NCI-H1694 treated with DMSO at 0.1 percent for 48 hours (cell line): ENCODE data around the gene COX8A.
"Not testable (repeated sequence)": the region's sequence is repeated elsewhere in the genome, so short reads cannot be mapped to it uniquely, and the experiment has no call there.

Source experiments
- DNase-seq: peaks from one replicate; lab custom pipeline; 2025; lab: John Stamatoyannopoulos, UW

Gene COX8A, protein sequence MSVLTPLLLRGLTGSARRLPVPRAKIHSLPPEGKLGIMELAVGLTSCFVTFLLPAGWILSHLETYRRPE

DNA sequence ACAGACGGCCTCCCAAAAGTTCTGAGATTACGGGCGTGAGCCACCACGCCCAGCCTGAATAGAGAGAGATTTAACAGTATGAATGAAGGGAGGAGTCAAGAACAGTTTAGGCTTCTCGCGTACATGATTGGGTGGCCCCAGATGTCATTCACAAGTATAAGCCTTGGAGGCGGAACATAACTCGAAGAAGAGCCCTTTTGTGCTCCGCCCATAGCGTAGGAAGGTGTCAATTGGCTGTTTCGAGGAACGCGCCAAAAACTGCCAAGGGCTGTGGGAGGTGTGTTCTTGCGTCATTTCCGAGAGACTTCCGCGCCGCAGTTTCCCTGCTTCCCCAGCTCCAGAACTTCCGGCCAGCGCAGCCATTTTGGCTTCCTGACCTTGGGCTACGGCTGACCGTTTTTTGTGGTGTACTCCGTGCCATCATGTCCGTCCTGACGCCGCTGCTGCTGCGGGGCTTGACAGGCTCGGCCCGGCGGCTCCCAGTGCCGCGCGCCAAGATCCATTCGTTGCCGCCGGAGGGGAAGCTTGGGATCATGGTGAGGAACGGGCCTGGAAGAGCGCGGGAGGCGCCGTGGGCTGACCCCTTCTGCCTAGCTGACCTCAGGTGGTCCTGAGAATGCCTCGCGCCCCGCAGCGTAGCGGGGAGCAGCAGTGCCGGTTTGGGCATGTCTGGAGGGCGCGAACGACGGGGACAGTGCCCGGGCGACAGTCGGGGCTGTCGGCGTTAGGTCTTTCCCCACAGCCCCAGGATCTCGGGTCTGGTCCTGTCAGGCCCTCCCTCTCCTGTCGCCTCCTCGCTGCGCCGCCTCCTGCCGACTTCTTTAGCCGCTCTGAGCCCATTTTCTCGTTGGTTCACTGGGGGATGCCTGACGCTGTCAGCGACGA is at the start of gene COX8A:
Gene COX8A, plus strand, starts transcription at position 362 of the 885 bp plus-strand sequence. Its CDS starts 61 bp downstream, at position 423.
- DNase-seq, result peak; percentile 99

DNA sequence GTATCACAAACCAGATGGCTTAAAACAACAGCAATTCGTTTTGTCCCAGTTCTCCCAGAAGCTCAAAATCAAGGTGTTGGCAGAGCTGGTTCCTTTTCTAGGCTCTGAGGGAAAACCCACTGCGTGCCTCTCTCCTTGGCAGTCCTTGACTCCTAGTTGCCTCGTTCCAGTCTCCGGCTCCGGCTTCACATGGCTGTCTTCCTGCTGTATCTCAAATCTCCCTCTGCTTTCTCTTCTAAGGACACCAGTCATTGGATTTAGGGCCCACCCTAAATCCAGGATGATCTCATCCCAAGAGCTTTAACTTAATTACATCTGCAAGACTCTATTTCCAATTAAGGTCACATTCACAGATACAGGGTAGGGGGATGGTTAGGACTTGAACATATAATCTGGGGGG is 44.8 kb upstream of the COX8A start:
- DNase-seq, result no peak

DNA sequence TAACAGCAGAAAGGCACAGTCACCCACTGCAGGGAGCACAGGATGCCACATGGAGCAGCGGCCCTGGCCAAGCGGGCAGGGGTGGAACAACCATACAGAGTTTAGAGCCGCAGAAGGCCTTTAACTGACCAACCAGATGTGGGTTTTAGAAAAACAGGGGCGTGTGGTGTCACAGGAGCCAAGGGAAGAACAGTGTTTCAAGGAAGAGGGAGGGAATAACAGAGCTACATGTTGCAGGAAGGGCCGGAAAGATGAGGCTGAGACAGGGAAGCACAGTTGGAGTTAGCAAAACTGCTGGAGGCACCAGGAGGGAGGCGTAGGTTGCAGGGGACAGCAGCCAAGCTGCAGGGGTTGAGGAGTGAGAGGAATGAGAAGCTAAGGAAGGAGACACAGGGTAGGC is 43.4 kb upstream of the COX8A start:
- DNase-seq, result no peak

DNA sequence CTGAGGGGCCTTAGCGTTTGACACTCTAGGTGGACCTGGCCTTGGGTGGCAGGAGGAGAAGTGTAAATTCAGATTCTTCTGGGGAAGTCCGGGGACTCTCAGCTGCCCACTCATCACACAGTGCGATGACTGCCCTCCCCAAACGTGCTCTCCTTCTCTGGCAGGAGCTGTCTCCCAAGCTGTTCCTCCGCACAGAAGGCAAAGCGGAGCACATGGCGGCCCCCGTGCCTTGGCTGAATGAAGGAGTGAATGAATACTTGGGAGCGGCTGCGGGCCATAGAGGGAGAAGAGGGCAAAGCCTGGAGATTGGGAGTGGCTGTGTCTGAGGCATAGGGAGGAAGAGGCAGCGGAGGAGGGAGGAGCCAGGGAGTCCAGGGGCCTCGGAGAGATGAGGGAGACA is 42.5 kb upstream of the COX8A start:
- DNase-seq, result no peak

DNA sequence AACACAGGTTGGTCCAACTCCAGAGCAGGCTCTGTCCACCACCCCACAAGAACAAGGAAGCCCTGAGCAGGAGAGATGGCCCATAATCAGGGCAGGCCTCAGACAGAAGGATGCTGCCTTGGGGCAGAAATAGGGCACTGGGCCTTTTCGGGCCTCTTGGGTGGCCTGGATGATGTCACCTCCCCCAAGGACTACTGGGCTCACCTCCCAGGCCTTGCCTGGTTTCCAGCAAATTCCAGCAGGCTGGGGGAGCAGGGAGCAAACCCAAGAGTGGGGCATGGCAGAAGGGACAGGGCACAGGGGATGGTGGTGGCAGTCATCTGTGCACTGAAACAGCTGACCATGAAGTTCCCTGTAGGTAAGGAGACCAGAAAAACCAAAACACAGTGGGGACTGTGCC is 41.0 kb upstream of the COX8A start:
- DNase-seq, result no peak

DNA sequence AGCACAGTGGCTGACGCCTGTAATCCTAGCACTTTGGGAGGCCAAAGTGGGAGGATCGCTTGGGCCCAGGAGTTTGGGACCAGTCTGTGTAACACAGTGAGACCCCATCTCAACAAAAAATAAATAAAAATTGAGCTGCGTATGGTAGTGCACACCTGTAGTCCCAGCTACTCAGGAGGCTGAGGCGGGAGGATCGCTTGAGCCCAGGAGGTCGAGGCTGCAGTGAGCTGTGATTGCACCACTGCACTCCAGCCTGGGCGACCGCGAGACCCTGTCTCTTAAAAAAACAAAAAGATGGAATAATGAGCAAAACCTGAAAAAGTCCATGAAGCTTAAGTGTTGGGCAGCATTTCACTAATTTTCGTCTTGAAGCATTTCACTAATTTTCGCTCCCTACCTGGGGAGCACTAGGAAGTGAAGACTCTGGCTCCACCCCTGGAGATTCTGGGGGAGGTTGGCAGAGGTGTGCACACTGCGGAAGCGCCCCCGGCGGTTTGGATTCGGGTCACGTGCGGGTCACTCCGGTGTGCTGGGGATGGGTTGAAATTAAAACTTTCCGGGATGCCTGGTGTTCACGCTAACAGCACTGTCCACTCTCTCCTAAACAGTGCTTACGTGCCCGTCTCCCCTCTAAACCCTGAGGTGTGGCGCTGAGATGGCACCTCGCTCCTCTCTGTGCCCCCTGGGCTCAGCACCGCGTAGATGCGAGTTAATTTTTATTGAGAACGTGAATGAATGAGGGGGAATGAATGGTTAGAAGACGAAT is 36.5 kb upstream of the COX8A start:
- no peak for DNase-seq

DNA sequence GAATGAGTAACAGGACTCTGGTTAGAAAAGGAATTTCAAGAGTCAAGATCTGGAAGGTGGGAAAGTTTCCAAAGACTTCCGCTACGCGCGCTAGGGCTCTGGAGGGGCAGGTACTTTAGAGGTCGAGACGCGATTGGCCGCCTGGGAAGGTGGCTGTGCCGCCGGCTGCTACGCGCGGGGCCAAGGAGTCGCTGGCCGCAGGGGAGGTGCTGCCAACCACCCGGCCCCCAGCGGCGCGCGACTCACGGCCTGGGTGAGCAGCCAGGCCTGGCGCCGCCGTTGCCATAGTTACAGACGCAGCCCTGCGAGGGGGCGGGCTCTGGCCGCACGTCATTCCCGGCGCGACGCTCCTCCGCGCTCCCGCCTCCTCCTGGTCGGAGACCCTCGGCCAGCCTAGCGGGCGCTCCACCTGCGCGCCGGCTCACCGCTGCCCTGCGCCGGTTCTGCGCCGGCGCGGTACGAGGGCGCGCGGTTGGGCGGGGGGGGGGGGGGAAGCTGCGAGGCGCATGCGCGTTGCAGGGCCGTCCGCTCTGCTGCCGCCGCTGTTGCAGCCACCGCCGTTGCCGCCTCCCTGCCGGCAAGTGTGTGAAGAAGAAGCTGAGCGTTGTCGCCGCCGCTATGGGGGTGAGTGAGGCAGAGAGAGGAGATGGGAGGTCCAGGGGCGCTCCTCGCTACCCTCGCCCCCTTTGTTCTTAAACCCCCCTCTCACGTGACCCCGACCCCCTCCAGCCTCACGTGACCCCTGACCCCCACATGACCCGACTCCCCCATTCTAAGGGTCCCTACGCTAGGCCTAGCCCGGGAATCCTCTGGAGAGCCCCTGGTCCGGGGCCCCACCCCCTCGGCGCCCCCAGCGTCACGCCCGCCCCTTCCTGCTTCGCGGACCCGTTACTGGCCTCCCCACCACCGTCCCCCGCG is 35.7 kb upstream of the COX8A start, which contains the start of gene NAA40:
Gene NAA40, plus strand, starts transcription at position 524 of the 918 bp plus-strand sequence. Its CDS starts 95 bp downstream, at position 619.
- DNase-seq, result peak; percentile 81

DNA sequence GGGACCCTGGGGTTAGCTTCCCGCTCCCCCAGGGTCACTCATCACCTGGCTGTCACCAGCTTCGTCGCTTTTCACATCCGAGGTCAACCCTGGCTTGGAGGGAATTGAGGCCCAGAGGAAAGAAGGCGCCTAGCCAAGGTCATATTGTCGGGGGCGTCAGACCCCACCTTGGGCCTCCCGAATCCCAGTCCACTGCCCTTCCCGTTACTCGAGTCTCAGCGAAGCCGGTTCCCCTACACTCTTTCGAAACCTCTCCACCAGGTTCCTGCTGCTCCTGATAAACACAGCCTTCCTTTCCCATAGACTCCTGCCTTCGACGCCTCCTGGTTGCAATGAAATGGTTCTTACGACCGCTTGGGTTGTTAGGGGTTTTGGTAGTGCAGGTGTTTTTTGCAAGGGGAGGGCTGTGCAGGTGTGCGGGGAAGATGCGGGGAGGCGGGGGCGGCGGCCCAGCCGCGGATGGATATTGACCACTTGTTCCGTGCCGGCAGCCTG is 35.0 kb upstream of the COX8A start:
- no peak for DNase-seq

DNA sequence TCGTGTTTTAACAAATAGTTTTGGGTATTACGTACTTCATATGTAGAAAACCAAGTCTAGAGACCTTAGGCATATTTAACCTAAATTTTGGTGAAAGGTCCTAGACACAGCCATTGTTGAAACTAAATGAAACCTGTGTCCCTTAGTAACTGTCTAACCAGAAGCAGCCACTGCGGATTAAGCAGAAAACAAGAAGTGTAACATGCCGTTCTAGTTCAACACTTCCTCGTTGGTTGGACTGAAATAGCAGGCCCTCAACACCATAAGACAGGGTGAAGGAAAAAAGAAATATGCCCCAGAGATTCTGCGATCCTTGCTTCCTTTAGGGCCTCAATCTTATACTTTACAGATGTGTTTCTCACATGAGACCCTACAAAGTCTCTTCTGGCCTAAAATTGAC is 33.6 kb upstream of the COX8A start:
- DNase-seq, result no peak

DNA sequence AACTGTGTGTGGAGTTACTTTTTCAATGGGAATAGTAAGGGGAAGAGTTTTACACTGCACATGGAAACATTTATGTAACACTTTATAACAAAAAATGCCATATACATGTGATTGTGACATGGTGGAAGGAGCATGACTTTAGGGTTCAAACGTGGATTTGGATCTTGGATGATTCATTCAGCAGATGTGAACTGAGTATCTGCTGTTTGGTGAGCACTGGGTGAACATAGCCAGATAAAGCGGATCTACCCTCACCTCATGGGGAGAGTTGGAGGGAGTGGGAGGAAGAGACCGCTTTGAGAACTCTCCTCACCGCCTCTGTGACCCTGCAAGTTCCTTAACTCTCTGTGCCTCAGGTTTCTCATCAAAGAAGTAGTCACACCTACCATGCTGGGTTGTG is 32.5 kb upstream of the COX8A start:
- no peak for DNase-seq

DNA sequence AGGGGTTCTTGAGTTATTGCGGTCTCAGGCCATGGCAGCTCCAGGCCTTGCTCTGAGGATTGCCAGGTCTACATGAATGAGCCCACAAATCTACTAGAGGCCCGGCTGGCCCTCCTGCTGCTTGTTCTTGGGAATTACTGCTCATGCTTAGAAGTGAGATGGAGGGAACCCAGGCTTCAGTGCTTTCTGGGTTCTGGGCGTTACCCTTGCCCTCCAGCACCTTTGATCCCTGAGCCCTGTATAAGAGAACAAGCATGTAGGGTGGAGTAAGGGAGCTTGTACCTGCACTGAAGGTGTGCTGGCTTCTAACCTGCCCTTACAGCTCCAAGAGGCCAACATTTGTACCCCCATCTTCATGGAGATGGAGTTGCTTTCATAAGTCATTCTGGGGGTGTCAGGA is 31.6 kb upstream of the COX8A start:
- DNase-seq, result no peak

DNA sequence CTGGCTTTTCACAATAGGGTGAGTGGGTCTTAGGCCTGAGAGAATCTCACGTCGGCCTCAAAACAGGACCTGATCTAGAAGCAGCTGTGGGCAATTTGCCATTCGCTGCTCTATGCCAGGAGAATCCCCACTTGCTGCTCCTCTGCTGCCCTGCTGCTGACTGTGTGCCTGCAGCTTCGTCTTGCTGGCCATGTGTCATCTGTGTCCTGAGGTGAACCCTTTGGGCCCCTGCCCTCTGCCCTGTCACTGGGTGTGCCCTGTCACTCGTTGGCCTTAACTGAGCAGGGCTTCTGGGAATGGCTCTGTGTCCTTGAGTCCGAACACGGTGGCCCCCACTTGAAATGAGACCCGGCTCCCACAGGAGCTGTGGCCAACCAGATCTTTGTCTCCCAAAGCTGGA is 29.4 kb upstream of the COX8A start:
- no peak for DNase-seq

DNA sequence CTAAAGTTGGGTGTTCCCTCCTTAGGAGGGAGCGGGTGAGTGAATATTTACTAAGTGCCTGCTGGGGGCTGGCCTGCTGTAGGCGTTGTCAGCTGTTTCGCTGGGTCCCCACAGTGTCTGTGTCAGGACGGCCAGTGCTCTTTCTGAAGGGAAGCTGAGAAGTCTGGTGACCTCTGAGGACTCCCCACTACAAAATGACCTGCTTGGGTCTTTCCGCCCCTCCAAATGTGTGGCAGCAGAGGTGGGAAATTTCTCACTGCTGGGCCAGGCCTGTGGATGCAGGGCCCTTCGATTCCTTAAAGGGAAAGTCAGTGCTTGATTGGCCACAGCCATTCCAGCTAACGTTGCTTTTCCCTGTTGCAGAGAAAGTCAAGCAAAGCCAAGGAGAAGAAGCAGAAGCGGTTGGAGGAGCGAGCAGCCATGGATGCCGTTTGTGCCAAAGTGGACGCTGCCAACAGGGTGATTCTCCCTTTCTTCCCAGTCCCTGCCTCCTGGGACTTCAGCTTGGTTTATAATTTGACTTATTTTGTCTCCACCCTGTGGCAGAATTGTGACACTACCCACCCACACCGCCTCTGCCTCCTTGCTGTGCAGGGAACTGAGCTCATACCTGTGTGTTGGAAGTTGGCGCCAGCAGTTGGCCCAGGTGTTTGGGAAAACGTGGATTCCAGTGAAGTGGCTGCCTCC is 28.8 kb upstream of the COX8A start:
- DNase-seq, result peak; percentile 54

DNA sequence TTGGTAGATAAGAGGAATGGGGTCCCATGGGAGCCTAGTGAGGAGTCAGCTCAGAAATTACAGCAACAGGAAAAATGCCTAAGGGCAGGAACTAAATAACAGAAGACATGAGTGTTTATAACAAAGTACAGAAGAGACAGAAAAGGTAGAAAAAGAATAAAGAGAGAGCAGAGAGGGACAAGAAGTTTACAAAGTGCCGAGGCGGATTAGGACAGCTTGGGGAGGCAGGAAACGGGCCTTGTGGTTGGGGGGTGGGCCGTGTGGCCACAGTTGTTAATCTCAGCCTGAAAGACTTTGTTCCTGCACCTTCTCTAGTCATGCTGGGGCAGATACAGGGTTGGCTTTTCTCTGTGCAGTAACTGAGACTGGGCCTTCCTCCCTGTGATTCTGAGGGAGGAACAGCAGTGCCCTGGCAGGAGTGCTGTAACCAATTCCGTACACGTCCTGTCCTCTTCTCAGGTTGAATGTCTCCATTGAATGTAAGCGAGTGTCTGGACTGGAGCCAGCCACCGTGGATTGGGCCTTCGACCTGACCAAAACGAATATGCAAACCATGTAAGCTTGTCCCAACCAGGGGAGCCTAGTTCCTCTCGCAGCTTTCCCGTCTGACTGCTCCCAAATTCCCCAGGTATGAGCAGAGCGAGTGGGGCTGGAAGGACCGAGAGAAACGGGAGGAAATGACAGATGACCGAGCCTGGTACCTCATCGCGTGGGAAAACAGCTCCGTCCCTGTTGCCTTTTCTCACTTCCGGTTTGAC is 22.5 kb upstream of the COX8A start:
- DNase-seq, result no peak

DNA sequence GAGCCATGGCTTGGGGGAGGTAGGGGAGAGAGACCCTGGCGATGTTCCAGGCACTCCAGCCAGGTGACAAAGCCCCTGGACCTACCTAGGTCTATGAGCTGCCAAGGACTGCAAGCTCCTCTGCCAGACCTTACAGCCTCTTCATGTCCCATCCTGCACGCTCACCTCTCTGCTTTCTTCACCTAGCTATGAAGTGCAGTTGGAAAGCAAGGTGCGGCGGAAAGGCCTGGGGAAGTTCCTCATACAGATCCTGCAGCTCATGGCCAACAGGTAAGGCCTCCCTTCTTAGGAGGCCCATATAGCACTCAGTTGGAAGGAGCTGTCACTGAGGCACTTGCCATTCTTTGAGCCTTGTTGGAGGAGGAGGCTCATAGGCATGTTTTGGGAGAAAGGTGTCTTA is 21.9 kb upstream of the COX8A start:
- no peak for DNase-seq

DNA sequence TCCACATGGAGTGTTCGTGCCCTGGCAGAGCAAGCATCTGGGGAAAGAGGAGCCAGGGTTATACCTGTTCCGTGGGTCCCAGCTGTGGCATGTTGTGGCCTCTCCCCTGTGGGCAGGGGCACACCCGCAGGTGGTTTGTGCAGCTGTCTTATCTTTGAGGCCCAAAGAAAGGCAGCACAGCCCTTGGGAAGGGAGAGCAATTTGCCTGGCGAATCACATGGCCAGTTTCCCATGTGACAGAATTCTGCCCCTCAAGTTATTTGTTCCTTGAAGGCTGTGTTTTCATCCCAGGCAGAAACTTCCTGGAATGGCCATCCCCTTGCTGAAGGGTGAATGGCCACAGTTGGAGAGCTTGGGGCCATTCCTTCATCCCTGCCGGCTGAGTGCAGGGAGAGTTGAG is 16.4 kb upstream of the COX8A start:
- DNase-seq, result no peak

DNA sequence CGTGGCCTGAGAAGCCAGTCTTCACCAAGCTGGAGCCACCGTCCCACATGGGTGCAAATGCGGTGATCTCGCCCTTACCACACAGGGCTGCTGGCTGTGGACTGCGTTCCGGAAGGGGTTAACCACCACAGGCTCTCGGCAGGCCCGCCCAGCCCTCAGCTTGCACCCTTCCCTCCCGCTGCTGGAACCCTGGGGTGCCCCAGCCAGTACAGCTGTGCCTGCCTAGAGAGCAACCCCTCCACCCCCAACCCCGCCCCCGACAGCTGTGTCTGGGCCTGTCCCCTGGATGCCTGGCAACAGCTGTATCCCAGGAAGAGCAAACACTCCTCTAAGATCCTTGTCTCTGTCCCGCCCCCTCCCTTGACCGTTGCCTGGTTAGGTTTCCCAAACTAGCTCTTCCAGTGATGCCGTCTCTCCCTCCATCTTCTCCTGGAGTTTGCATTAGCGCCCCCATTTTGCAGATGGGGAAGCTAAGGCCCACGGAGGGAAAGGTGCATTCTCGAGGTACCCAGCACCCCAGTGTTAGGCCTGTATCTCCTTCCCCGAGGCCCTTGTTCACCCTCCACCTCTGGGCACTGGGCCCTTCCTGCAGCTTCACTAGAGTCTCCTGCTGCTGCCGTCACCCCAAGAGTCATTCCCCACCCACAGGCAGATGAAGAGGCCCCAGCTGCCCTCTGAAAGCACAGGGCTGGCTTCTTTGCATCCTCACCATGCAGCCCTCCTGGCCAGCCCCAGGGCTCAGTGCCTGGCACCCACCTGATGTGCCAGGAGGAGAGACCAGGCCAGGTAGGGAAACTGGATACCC is 12.6 kb upstream of the COX8A start:
- no peak for DNase-seq

DNA sequence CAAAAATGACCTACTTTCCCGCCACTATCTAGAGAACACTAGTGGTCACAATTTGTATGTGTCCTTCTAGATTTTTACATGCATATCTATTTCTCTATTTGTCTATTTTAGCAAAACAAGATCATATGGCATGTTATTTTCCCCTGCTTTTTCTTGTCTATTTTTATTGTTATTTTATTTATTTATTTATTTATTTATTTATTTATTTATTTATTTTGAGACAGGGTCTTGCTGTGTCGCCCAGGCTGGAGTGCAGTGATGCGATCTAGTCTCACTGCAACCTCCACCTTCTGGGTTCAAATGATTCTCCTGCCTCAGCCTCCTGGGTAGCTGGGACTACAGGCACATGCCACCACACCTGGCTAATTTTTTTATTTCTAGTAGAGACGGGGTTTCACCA is 10.5 kb upstream of the COX8A start:
- DNase-seq, result not testable (repeated sequence)

DNA sequence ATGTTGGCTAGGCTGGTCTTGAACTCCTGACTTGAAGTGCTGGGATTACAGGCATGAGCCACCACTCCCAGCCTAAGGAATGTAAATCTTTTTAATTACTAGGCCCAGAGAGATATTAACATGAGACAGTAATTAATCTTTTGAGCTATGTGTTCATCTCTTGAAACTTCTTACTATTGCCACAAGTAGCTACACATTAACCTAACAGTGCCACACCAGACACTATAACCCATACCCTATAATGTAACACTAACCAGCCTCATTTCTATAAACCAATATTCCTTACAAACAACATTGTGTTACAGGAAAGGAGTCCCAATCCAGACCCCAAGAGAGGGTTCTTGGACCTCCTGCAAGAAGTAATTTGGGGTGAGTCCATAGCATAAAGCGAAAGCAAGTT is 8.0 kb upstream of the COX8A start:
- DNase-seq, result no peak

DNA sequence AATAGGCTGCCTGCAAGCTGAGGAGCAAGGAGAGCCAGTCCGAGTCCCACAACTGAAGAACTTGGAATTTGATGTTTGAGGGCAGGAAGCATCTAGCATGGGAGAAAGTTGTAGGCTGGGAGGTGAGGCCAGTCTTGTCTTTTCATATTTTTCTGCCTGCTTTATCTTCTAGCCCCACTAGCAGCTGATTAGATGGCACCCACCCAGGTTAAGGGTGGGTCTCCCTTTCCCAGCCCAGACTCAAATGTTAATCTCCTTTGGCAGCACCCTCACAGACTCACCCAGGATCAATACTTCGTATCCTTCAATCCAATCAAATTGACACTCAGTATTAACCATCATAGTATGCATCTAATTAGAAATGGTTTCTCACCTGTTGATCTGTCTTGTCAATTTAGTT is 5.0 kb upstream of the COX8A start:
- no peak for DNase-seq
